CD4-positive, alpha-beta T cell treated with Interferon gamma for 1 hour (primary cell): Measurements from ENCODE around the gene ENPP6.
A peak's percentile ranks its signal among the peaks of the same experiment; 100 is the strongest.
"Not testable (repeated sequence)": the region's sequence is repeated elsewhere in the genome, so short reads cannot be mapped to it uniquely, and the experiment has no call there.

ENCODE experiments used
- DNase-seq: peaks from one replicate; pipeline ENCODE4 v3.0.0-alpha.2; 2020

The ENPP6 gene

GRCh38 chr4:184101711-184102110 lies 116.0 kb downstream of the ENPP6 start:
- no peak for DNase-seq

GRCh38 chr4:184100297-184100885 lies 117.3 kb downstream of the ENPP6 start:
- DNase-seq, result no peak

- no peak for DNase-seq
Measured at GRCh38 chr4:184099535-184099966, 118.1 kb downstream of the ENPP6 start.

GRCh38 chr4:184099000-184099399 lies 118.7 kb downstream of the ENPP6 start:
- no peak for DNase-seq

- DNase-seq, result no peak
Measured at GRCh38 chr4:184097815-184098214, 119.9 kb downstream of the ENPP6 start.

GRCh38 chr4:184097241-184097605 lies 120.5 kb downstream of the ENPP6 start:
- peak; percentile 31 for DNase-seq

GRCh38 chr4:184096561-184097240 lies 121.0 kb downstream of the ENPP6 start:
- no peak for DNase-seq

- no peak for DNase-seq
Measured at GRCh38 chr4:184094532-184095159, 123.0 kb downstream of the ENPP6 start.

GRCh38 chr4:184091986-184092385 lies 125.7 kb downstream of the ENPP6 start:
- no peak for DNase-seq

- no peak for DNase-seq
Measured at GRCh38 chr4:184090571-184090970, 127.1 kb downstream of the ENPP6 start.

GRCh38 chr4:184080674-184081073 lies 137.0 kb downstream of the ENPP6 start:
- no peak for DNase-seq

- no peak for DNase-seq
Measured at GRCh38 chr4:184074677-184075388, 142.8 kb downstream of the ENPP6 start.

- no peak for DNase-seq
Measured at GRCh38 chr4:184067931-184068554, 149.6 kb downstream of the ENPP6 start.

GRCh38 chr4:184066584-184067300 lies 150.9 kb downstream of the ENPP6 start:
- no peak for DNase-seq

- DNase-seq, result no peak
Measured at GRCh38 chr4:184064877-184065276, 152.8 kb downstream of the ENPP6 start.

- no peak for DNase-seq
Measured at GRCh38 chr4:184062769-184063168, 154.9 kb downstream of the ENPP6 start.

GRCh38 chr4:184061582-184061981 lies 156.1 kb downstream of the ENPP6 start:
- no peak for DNase-seq

- DNase-seq, result no peak
Measured at GRCh38 chr4:184059099-184059498, 158.6 kb downstream of the ENPP6 start.

GRCh38 chr4:184058026-184058425 lies 159.6 kb downstream of the ENPP6 start:
- no peak for DNase-seq

- DNase-seq, result no peak
Measured at GRCh38 chr4:184056877-184057276, 160.8 kb downstream of the ENPP6 start.

GRCh38 chr4:184053434-184053833 lies 164.2 kb downstream of the ENPP6 start:
- no peak for DNase-seq

GRCh38 chr4:184052616-184053015 lies 165.1 kb downstream of the ENPP6 start:
- no peak for DNase-seq

GRCh38 chr4:184051262-184051661 lies 166.4 kb downstream of the ENPP6 start:
- not testable (repeated sequence) for DNase-seq
